GM18909 (cell line): ENCODE measurements around the gene SHROOM1.
"Not testable (repeated sequence)": the region's sequence is repeated elsewhere in the genome, so short reads cannot be mapped to it uniquely, and the experiment has no call there.

Experiments
- ATAC-seq: cut with Tn5 transposase; IDR thresholded peaks from one replicate; pipeline ENCODE4 v1.9.1; 2021; ENCODE audit warnings: mild to moderate bottlenecking; ENCODE audit not compliant: unreplicated experiment, poor library complexity

Gene SHROOM1, protein sequence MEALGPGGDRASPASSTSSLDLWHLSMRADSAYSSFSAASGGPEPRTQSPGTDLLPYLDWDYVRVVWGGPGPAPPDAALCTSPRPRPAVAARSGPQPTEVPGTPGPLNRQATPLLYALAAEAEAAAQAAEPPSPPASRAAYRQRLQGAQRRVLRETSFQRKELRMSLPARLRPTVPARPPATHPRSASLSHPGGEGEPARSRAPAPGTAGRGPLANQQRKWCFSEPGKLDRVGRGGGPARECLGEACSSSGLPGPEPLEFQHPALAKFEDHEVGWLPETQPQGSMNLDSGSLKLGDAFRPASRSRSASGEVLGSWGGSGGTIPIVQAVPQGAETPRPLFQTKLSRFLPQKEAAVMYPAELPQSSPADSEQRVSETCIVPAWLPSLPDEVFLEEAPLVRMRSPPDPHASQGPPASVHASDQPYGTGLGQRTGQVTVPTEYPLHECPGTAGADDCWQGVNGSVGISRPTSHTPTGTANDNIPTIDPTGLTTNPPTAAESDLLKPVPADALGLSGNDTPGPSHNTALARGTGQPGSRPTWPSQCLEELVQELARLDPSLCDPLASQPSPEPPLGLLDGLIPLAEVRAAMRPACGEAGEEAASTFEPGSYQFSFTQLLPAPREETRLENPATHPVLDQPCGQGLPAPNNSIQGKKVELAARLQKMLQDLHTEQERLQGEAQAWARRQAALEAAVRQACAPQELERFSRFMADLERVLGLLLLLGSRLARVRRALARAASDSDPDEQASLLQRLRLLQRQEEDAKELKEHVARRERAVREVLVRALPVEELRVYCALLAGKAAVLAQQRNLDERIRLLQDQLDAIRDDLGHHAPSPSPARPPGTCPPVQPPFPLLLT

DNA sequence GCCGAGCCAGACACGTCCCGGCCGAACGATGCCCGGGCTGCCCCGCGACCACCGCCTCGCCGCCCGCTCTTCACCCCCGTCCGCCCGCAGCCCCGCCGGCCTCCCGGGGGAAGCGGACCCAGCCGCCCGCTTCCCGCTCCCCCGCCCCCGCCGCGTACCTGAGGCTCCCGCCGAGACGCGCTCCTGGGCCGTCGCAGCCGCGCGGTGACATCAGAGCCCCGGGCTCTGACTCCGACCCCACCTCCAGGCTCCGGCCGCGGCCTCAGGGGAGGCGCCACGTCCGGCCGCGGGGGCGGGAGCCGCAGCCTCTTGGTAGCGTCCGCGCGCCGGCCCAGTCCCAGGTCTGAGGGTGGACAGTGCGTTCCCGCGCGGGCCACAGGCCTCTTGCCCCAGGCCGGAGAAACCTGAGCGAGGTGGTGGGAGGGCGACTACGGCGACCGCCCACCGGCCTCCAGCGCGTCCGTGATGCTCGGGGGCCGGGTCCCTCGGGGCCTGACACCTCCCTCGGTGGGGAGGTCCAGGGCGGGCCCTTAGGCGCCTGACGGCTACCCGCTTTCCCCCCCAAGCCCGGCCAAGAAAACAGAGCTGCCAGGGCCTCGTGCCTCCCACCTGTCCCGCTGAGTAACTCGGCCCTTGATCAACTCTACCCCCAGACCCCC lies at the start of gene SHROOM1:
Gene SHROOM1, minus strand, starts transcription at position 212 of the 659 bp plus-strand sequence. CDS start 4,507 bp downstream, outside the sequence.
- ATAC-seq: peak; percentile 71

DNA sequence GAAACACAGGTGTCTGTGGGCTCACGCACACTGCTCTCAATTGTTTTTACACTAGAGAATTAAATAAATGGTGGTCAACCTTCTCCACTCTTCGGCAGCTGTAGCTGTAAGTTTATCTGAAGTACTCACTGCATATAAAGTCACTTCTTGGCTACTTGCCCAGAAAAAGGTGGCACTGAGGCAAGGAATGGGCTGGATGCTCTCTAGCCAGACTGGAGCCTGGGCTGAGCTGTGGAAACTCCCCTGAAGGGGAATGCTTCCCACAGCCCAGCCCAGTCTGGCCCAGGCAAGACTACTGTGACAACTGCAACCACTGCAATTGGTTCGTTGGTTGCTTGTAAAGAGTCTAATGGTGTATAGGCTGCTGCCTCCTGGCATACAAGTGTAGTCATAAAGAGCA lies 47.5 kb upstream of the SHROOM1 start:
- ATAC-seq: no peak

DNA sequence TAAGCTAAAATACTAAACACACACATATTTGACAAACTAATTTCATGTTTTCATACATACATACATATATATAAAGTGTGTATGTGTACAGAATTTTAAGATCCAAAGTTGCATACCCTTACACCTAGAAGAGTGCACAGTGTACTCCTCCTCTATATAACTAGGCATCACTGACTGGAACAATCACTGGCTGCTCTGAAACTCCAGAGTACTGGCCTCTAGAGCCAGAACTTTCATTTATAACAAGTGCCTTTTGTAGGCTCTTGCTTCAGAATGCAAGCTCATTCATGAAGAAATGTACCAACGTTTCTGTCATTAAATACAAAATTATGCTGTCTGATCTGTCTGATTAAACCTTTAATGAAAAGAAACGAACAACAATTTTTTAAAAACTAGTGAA lies 47.0 kb upstream of the SHROOM1 start:
- no peak for ATAC-seq

DNA sequence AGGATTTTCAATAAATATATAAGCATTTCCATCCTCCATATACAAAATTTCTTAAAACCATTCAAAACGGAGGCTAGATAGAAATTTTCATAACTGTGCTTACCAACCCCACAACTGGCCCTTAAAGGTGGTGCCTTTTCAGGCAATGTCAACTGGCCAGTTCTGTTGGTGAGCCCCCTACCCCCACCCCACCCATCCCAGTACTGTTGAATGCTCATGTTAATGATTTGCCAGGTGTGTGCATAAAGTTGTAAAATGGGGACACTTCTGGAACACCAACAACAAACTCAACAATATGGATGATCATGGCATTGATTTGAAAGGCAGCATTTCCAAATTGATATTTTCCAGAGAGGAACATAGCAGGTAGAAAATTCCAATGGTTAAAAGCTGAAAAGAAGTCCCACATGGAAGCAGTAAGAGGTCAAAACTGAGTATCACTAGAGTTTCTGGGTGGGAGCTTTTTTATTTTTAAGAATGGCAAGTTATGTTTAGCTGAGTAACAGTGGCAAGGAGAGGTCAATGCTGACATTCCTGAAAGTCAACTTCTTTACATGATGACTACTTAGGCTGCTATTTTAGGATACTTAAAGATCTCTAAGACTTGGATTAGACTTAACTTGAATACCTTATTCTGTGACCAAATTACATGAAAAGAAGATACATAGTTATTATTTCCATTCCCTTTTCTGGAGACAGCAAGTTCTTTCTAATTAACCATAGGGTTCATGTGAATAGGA lies 45.7 kb upstream of the SHROOM1 start:
- ATAC-seq: no peak

DNA sequence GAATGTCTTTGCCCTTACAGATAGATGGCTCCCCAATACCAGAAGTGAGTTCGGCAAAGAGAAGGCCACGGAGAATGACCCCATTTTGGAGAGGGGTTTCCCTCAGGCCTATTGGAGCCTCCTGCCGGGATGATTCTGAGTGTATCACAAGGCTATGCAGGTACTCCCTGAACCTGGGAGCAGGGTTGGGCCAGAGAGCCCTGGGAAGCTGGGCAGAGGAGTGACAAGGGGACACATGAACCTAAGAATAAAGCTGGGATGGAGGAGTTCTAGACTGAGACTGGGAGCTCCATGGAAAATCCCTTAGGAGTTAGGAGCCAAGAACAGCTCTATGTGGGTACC lies 43.5 kb upstream of the SHROOM1 start:
- ATAC-seq: no peak

DNA sequence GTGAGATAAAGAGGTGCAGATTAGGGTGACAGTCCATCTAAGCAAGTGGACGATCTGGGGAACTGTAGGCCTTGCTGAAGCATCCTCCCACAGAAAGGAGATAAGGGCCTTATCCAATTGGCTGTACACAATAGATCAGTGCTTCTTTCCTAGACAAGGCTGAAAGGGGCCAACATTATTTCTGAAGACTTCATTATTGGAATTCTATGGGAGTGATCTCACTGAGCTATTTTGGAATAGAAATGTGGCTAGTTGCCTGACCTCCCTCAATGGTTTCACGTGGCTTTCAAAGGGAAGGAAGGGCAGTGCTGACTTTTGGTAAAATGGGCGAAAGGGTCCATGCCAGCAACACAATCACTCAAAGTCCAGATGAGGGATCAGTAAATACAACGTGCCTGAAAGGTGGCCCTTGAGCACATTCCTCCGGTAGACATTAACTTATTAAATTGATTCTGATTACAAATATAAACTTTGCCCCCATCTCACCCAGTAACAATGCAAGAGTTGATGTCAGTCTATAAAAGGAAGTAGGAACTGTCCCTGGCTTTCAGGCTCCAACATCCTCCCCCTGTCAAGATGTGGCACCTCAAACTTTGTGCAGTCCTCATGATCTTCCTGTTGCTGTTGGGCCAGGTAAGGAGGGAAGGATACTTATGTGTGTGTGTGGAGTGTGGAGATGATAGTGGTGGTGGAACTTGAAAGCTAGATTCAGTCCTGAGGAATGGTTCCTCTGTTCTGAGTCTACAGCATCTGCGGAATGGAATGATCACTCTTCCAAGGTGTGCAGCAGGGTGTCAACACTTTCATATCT lies 42.9 kb upstream of the SHROOM1 start, which contains the start of gene LEAP2:
Gene LEAP2, plus strand, starts transcription at position 550 of the 811 bp plus-strand sequence. Its CDS starts 27 bp downstream, at position 577.
- no peak for ATAC-seq

DNA sequence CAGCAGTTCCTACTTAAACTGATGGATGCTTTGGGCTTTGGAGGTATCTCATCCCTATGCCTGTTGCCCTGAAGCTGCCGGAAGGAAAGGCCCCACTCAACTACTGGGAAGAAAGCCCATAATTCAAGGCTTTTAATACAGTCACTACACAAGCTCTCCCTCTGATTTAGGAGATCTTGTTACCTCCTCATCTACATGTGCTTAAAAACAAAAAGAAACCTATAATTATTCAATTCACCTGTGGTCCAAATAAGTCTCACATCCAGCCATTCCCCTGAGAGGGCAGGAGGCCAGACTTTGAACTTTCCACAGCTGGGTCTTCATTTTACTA lies 42.3 kb upstream of the SHROOM1 start:
- no peak for ATAC-seq

DNA sequence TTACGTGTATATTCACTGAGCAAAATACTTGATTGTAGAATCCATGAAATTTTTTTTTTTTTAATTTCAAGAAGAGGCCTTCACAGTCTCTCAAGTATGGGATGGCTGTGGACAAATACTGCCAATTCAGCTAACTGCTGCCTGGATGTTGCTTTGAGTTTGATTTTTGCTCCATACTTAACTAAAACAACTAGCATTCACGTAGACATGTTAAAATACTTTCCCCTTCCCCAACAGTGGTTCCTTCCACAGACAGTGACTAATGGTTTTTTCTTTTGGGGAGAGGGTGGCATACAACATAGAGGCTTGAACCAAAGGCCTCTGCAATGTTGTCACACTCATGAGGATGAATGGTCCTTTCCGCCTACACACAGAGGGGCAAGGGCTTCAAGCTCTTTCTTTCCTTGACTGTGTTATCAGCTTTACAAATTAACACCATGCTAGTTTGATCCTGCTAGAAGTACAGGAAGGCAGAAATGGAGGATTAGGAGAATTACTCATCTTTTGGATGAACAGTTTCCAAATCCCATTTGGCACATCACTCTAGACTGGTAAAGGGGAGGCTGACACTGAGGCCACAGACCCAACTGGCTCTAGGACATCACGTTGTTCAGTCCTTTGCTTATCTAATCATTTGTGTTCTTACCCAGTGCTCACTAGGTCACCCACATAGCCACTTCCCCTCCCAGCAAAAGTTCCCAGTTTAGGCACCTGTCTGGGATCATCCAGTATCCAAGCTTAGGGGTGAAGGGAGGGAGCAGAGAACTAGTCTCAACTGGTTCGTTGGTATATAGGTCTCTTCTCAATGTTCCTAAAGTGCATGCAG lies 41.2 kb upstream of the SHROOM1 start:
- ATAC-seq: no peak

DNA sequence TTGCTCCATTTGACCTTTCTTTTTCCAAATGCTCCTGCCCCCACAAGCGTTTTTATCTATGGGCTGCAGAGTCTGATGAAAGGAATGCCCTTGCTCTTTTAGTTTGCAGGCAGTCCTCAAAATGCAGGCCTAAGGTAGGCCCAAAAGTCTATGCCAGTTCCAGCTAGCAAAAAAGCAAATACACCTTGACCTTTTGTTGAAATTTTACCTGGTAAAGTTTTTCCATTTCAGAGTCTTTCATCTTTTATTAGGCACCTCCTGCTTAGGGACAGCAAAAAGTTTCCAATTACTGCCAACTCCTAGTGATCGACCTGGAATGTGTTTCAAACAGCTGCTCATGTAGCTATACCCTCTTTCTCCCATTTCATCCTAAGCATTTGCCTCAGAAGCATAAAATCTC lies 40.4 kb upstream of the SHROOM1 start:
- ATAC-seq: no peak

DNA sequence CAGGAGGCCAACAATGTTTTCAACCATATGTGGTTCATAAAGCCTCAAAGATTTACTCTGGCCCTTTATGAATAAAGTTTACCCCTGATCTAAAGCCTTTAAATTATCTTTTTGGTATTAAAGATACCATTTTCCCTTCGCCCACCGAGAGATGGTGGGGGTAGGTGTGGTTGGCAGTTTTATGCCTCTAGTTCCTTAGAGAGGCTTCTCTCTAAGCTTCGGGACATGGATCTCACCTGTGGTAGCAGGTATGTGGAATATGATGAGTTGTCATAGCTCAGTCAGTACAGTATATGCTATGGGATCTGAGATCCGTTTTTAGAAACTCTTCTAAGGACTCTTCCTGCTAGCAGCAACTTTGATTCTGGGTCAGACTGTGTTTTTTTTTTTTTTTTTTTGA lies 38.3 kb upstream of the SHROOM1 start:
- ATAC-seq: no peak

DNA sequence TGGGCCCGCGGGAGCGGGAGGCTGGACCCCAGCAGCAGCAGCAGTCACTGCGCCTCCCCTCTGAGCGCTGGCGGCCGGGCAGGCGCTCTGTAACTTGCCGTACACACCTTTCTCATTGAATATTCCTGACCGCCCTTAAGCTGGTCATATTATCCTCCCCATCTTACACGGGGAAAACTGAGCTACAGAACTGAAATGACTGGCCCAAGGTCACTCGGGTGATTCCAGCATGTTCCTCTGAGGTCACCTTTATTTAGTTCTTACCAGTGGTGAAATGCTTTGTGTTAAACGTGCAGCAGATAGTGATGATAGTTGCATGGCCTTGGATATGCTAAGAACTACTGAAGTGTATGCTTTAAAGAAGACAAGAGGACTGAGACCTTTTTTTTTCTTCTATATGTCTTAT lies 36.6 kb upstream of the SHROOM1 start:
- peak; percentile 15 for ATAC-seq

DNA sequence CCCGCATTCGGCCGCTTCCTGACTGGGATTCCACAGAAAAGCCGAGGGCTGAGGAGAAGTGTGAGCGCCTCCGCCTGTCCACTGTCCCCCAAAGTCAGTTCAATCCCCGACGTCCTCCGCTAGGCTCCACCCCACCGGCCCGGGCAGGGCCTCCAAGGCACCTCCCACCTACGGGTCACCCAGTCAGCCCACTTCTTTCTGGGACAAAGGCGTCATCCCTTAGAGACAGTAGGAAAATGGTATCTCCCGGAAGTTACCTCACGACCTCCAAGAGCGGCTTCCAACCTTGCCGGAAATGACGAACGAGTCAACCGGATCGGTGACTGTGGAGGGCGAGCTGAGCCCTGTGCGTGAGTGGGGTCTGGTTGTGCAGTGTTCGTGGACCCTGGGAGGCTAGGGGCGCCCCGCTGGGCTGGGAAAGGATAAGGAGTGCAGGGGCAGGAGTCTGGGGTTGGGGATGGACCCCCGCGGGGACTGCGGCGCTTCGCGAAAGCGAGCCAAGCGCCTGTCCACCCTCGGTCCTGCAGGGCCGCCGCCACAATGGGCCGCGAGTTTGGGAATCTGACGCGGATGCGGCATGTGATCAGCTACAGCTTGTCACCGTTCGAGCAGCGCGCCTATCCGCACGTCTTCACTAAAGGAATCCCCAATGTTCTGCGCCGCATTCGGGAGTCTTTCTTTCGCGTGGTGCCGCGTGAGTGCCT lies 36.0 kb upstream of the SHROOM1 start, which contains the start of the genes GDF9 and UQCRQ:
Gene GDF9, minus strand, starts transcription at position 128 of the 704 bp plus-strand sequence. CDS start 1,936 bp downstream, outside the sequence.
Gene UQCRQ, plus strand, starts transcription at position 301 of the 704 bp plus-strand sequence. Its CDS starts 240 bp downstream, at position 541.
- ATAC-seq: peak; percentile 99

DNA sequence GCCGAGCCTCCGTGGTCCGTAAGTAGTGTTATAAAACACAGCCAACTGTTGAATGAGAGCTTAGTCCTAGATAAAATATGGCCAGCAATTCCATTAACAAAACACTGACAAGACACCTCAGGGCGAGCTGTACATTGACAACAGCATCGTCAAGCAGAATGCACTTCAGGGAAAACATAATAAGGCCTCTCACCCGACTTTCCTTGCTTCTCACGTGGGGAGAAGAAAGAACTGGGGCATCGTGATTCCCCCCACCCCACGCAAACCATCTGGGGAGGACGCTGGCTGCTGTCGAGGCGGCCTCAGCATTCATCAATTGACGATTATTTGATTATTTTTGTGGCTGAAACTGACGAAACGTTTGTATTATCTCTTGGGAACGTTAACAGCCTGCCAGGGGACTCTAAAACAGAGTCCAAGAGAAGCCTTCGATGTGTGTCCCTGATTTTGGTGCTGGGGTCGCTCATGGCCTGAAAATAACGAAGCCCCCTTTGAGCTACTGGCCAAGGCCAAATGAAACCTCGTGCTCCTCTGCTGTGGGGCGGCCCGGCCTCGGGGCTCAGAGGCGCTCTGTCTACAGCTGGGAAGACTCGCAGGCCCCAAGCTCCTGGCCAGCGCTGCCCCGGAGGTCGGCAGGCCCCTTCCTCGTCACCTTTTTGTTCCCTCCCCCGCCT lies 35.4 kb upstream of the SHROOM1 start:
- peak; percentile 36 for ATAC-seq

DNA sequence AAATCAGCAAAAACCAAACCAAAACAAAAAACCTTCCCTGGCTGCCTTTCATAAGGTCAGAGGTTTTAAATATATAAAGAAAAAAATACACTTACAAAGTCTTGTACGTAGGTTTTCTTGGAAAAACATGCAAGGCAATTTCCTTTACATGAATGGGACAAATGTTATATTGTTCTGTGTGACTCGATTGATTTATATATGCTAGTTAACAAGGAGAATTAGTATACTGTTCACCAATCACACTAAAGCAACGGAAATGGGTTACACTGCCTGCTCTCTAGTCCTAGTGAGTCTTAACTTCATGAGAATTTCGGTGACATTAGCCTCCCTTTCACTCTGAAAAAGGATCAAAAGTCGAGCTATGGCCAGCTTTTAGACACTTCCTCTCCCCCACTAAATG lies 30.3 kb upstream of the SHROOM1 start:
- ATAC-seq: no peak

DNA sequence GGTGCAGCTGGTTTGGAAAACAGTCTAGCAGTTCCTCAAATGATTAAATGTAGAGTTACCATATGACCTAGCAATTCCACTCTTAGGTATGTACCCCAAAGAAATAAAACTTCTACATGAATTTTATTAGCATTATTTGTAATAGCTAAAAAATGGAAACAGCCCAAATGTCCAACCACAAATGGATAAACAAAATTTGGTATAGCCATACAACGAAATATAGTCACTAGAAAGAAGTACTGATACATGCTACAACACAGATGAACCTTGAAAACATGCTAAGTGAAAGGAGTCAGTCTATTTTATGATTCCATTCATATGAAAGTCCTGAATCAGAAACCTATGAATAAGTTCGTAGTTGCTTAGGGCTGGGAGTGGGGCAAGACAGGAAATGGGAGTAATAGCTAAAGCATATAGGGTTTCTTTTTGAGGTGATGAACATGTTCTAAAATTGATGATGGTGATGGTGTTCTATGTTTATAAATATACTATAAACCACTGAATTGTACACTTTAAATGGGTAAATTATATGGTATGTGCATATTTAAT lies 29.5 kb upstream of the SHROOM1 start:
- ATAC-seq: no peak

DNA sequence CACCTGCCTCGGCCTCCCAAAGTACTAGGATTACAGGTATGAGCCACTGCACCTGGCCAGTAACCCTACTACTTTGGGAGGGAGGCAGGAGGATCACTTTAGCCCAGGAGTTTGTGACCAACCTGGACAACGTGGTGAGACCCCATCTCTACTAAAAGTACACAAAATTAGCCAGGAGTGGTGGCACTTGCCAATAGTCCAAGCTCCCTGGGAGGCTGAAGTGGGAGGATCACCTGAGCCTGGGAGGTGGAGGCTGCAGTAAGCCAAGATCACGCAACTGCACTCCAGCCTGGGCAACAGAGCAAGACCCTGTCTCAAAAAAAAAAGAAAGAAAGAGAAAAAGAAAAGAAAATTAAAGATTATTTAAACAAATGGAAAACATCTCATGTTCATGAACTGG lies 25.6 kb upstream of the SHROOM1 start:
- no peak for ATAC-seq

DNA sequence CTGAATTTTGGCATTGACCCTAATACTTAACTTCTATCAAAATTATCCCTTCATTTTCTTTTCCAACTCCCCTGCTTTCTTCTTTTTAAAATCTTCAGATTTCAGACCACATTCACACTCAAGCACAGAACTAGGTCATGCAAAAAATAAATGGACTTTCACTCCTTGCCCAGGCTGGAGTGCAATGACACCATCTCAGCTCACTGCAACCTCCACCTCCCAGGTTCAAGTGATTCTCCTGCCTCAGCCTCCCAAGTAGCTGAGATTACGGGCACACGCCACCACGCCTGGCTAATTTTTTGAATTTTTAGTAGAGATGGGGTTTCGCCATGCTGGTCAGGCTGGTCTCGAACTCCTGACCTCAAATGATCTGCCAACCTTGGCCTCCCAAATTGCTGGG lies 24.5 kb upstream of the SHROOM1 start:
- not testable (repeated sequence) for ATAC-seq
